GM12864 (cell line): ENCODE results near the gene CLCA4.

Source experiments
- DNase-seq: peaks from one replicate; pipeline ENCODE4 v3.0.0-alpha.2; 2011; ENCODE audit warnings: low read depth
- H3K4me3 ChIP-seq: 2 replicates; pipeline ENCODE4 v1.5.1; 2011; ENCODE audit warnings: mild to moderate bottlenecking, low read depth, low read length, control low read depth
- CTCF ChIP-seq: IDR thresholded peaks from 2 replicates; pipeline ENCODE4 v1.5.1; 2011; ENCODE audit warnings: low read depth, mild to moderate bottlenecking, moderate library complexity, low read length, control low read depth, inconsistent platforms; ENCODE audit errors: missing control alignments

CLCA4 gene

GRCh38 chr1:86530211-86530845 is 16.6 kb upstream of the CLCA4 start:
- no peak overlapping the region for H3K4me3 ChIP-seq
- no peak for TF ChIP-seq CTCF
- no peak for DNase-seq

GRCh38 chr1:86537928-86538695 is 8.8 kb upstream of the CLCA4 start:
- DNase-seq: no peak
- no peak overlapping the region for H3K4me3 ChIP-seq
- TF ChIP-seq CTCF: no peak

- TF ChIP-seq CTCF: no peak
- no peak overlapping the region for H3K4me3 ChIP-seq
- DNase-seq: no peak
Observed at GRCh38 chr1:86538775-86539174, 8.1 kb upstream of the CLCA4 start.

- DNase-seq: no peak
- no peak for TF ChIP-seq CTCF
- H3K4me3 ChIP-seq: no peak overlapping the region
Observed at GRCh38 chr1:86541859-86542258, 5.0 kb upstream of the CLCA4 start.

- DNase-seq: no peak
- H3K4me3 ChIP-seq: no peak overlapping the region
- TF ChIP-seq CTCF: no peak
Observed at GRCh38 chr1:86542631-86543030, 4.2 kb upstream of the CLCA4 start.

- DNase-seq: no peak
- TF ChIP-seq CTCF: no peak
Observed at GRCh38 chr1:86548839-86549238, 2.0 kb downstream of the CLCA4 start.

GRCh38 chr1:86551305-86551704 is 4.4 kb downstream of the CLCA4 start:
- no peak overlapping the region for H3K4me3 ChIP-seq
- DNase-seq: no peak
- TF ChIP-seq CTCF: no peak

More at GRCh38 chr1:86548839-86549238, 2.0 kb downstream of the CLCA4 start:
- H3K4me3 ChIP-seq: no peak overlapping the region
